HG03025 (cell line): ENCODE results near the gene STARD10.

Source experiments
- ATAC-seq: cut with Tn5 transposase; IDR thresholded peaks from one replicate; pipeline ENCODE4 v1.9.1; 2021; ENCODE audit warnings: mild to moderate bottlenecking, moderate library complexity; ENCODE audit not compliant: unreplicated experiment, low FRiP score

STARD10 gene

GRCh38 chr11:72712841-72713240, 81.0 kb downstream of the STARD10 start:
- no peak for ATAC-seq

- ATAC-seq, result no peak
These were observed 81.6 kb downstream of the STARD10 start for GRCh38 chr11:72712168-72712751.

- ATAC-seq, result no peak
These were observed 82.7 kb downstream of the STARD10 start for GRCh38 chr11:72711141-72711540.

- no peak for ATAC-seq
These were observed 83.6 kb downstream of the STARD10 start for GRCh38 chr11:72710278-72710677.

DNA sequence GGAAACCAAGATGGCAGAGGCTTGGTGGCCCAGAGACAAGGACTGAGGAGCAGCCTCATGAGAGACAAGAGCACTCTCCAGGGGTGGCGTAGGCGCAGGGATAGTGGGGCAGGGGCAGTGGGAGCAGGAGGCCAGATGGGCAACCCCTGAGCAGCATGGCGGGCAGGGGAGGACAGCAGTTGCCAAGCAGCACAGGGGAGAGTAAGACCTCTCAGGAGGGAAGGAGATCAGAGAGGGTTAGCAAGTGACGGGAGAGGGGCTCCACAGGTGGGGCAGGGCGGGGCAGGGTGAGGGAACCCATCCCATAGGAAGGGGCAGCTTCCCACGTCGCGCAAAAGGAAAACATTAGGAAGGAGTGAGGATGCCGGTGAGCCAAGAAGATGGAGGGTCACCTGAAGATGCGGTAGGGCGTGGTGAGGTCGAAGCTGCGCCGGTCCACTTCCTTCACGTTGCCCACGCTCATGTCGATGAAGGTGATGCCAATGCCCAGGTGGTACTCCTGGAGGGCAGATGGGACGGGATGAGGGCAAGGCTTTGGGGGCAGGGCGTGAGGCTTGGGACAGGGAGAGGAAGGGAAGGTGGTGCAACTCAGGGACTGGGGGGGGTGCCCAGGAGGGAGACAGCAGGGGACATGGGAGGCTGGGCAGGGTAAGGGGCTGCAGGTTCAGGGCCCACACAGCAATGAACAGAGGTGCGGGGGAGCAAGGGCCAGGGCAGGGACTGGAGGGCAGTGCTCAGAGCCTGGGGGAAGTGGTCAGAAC, 84.2 kb downstream of the STARD10 start:
- ATAC-seq, result no peak

DNA sequence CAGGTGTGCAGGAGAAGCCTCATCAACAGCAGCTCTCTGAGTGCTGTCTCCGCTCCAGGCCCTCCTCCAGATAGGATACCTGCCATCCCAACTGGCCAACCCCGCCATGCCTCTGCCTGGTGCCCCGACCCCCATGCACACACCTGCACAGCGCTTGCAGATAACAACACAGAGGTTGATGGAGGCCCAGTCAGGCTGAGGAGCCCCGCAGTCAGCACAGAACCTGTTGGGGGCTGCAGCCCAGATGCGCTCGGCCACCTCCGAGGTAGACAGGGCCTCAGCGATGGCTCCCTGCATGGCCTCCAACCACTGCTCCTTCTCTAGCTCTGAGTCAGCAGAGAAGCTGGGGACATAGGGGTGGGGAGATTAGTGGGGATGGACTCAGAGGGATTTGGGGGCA, 86.8 kb downstream of the STARD10 start:
- ATAC-seq, result no peak

DNA sequence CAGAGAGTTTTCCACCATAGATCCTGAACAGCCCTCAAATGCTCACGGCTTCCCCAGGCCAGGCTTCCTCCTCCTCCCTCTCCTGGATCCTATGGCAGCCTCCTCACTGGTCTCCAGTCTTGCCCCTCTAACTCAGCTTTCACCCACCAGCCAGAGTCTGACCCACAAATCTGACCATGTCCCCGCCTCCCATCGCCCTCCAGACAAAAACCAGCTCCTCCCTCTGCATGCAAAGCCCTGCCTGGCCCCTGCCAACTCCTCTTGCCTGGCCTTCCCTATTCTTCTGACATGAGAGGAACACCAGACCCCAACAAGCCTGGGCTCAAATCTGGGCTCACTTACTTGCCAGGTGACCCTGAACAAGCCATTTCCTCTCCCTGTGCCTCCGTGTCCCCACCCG, 87.3 kb downstream of the STARD10 start:
- ATAC-seq, result no peak

GRCh38 chr11:72705442-72706365, 88.1 kb downstream of the STARD10 start:
- ATAC-seq, result no peak

DNA sequence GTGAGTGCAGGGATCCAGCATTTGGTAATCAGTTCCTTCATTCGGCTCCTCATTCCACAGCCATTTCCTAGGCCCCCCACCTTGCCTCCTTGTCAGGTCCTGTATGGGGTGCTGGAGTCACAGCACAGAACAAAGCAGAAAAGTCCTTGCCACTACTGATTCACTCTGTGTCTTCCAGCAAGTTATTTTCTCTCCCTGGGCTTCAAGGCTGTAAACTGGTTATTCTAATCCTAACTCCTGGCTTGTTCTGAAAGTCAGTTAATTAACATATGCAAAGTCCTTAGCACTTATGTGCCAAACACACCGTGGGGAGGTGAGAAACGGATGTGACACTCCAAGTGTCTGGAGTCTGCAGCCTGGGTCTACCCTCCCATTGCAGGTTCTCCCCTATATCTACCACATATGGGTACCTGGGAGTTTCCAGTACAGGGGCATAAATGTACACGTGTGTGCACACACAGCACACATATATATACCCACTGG, 89.0 kb downstream of the STARD10 start:
- no peak for ATAC-seq
